Suppressor macrophage (primary cell): ENCODE data around the gene SH3BGRL2.
"Not testable (repeated sequence)": the region's sequence is repeated elsewhere in the genome, so short reads cannot be mapped to it uniquely, and the experiment has no call there.

ENCODE experiments used
- DNase-seq, 4 experiments: peaks; one replicate each; pipeline ENCODE4 v3.0.0-alpha.2; 2020 to 2022

Gene SH3BGRL2

DNA sequence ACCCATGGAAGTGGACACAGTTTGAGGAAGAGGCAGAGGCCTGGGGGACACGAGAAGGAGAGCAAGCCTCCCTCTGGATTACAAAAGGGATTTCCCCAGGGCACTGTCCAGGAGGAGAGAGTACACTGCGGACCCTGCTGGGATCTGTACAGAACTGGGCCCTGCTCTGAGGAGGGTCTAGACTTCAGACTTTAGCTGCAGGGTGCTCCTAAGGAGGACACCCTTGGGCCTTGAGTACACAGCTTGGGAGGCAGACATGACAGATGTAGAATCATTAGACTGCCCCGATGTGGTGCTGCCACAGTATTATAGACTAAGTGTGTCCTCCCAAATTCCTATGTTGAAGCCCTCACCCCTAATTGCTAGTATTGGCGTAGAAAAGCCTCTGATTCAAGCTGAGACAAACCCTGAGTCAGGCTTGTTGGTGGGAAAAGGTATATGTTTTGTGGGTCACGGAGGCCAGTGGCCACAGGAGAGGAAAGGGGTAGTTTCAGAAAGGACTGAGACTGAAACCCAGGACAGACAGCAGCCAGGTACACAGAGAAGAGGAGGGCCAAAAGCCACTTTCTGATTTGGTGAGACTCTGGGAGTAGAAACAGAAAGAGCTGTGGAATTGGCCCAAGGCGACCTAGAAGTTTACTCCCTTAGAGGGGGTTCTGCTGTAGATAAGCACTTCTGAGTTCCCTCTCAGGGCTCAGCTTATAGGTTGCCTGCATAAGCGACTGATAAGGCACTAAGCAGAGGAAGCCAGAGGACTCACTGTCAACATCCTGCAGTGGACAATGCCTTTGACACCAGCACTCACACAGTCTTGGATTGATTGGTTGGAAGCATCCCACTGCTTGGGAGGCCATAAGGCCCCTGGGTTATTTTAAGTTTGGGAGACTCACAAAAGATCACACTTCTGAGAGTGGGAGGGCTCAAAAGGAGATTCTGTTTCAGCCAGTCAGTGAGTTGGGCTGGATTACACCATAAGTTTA, 16.5 kb upstream of the SH3BGRL2 start:
- DNase-seq, result no peak

DNA sequence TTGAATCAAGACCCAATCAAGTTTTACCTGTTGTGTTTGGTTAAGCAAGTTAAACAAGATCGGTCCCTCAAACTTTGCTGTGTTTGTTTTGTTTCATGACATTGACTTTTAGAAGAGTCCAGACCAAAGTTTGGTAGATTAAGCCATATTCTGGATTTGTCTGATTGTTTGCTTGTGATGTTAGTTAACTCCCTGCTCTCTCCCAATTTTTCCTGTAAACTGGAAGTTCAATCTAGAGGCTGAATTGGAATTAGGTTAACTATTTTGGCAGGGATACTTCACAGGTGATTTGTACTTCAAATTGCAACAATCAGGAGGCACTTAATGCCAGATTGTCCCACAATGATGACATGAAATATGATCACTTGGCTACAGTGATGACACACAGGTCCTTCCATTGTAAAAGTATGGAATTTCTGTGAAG, 13.6 kb upstream of the SH3BGRL2 start:
- DNase-seq, result no peak

DNA sequence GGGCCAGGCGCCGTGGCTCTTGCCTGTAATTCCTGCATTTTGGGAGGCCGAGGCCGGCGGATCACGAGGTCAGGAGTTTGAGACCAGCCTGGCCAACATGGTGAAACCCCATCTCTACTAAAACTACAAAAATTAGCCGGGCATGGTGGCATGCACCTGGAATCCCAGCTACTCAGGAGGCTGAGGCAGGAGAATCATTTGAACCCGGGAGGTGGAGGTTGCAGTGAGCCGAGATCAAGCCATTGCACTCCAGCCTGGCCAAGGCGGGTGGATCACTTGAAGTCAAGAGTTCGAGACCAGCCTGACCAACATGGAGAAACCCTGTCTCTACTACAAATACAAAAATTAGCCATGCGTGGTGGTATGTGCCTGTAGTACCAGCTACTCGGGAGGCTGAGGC, 12.7 kb upstream of the SH3BGRL2 start:
- not testable (repeated sequence) for DNase-seq

DNA sequence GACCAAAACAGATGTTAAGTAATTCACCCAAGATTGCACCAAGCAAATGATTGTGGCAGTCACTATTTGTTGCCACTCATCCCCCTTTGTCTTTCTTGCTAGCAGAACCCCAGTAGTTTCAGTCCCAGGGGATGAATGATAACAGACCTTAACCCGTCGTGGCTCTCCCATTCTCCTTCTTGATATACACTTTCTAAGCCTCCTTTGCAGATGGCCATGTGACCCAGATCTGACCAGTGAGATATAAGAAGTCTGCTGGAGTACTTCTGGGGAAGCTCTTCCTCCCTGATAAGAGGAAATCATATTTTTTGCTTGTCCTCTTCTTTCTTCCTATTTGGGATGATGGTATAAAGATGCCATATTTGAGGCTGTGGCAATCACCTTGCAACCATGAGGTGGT, 9.6 kb upstream of the SH3BGRL2 start:
- DNase-seq, result no peak

DNA sequence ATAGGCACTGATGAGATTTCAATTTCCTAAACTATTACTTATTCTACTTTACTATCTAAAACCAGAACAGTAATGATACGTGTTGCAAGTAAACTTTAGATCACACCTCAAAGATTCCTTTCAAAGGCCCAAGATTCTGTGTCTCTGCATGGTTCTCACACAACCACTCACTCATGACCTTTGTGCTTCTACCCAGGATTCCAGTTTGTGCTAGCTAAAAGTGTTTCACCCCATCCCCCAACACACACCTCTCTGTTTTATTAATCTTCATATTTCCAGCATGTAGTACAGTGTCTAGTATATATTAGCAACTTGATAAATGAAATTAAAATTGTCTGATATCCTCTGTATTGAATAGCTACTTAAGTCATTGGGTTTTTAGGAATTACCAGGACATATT, 8.8 kb upstream of the SH3BGRL2 start:
- no peak for DNase-seq

DNA sequence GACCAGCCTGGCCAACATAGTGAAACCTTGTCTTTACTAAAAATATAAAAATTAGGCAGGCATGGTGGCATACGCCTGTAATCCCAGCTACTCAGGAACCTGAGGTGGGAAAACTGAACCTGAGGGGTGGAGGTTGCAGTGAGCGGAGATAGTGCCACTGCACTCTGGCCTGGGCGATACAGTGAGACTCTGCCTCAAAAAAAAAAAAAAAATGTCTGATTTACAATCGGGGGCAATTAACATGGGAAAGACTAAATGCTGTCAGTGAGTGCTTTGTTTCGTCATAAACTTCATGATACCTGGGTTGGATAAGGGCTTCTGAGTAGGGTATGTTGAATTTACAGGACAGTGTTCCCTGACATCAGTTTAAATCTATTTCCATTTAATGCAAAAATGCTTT, 8.0 kb upstream of the SH3BGRL2 start:
- no peak for DNase-seq

DNA sequence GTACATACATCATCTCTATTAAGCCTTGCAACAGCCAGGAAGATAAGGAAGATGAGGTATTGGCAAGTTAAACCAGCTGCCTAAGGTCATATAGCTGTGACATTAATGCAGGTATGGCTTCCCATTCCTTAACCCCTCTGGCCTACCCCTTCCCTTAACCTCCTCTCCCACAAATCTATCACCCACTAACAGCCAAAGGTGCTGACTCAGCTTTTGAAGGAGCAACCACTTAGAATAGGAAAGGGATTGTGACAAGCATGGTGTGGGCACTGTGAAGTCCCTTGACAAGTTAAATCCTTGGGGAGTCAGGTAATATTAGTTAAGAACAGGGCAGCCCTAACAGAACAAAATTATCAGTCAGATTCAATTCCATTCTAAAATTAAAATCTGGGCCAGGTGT, 5.4 kb upstream of the SH3BGRL2 start:
- no peak for DNase-seq

DNA sequence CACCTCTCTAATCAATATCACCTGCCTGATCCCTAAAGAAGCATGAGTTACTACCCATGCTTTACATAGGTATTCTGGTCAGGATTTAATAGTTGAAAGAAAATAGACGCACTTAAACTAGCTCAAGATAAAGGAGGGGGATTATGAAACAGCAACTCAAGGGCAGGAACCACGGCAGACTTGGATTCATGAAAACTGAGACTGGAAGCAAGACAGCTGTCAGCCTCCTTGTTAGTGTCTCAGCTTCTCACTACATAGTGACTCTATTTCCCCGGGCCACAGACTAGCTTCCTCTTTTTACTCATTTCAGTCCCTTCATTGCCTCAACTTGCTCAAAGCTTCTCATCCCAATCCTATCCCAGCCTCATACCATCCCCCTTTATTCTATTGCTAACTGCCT, 4.3 kb upstream of the SH3BGRL2 start:
- no peak for DNase-seq

DNA sequence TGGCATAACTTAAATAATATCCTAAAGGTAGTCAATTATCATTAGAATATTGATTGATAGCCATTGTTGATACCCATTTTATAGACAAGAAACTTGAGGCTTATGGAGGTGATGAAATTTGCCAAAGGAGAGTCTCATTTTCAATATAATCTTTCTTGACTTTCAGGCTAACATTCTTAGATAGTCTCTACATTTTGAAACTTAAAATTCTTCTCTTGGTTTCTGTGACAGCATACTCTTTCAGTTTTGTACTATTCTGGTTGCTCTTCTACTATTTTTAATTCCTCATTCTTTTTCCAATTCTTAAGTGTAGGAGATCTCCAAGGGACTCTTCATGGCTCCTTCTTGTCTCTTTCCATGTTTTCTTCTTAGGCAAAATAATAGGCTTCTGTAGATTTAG, 3.7 kb upstream of the SH3BGRL2 start:
- DNase-seq, result no peak

DNA sequence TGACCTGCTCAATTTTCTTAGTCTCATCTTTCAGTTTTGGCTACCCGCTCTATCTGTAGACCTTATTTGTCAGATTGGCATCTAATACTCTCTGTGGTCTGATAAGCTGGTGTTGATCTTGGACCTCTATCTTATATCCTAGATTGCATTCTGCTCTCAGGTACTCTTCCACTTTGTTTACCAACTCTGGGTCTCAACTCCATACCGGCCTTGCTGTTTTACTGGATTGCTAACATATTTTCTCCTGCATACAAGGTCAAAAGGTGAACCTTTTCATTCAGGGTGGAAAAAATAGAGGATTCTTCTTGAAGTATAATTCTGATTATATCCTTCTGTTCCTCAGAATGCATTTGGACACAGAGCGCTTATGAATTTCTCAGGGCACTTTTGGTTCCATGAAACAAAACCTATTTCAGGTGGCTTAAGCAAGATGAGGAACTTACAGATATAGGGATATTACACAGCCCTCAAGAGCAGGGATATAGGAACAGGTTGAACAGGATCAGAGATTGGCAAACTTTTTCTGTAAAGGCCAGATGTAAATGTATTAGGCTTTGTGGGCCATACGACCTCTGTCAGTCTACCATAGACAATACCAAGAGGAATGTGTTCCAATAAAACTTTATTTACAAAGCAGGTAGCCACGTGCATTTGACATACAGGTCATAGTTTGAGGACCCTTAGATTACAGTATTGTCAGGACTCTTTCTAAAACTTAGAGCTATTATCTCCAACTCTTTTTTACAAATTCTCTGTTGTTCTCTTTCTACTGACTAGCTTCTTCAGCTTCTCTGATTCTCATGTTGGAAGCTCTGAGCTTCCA, 2.5 kb upstream of the SH3BGRL2 start:
- no peak for DNase-seq

DNA sequence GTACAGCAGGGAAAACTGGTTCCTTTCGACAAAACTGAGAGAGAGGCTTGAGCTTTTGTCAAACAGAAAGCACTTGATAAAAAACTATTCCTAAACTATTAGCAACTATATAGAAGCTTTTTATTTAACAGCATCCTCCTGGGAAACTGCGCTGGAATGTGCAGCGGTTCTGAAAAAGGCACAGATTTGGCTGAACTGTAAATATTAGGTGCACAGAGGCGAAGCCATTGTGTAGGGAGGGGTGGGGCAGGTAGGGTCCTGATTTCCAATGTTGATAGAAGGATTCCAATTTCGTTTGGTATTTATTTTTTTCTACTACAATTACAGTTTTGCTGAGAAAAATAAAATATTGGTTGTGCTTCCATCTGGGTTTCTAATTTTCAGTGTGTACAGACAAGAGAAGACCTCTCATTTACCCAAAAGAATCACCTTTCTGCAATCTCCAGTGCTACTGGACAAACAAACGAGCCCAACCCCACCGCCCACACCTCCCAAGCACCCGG, 698 bp upstream of the SH3BGRL2 start:
- peak in 1 of 4 experiments; percentile 5 for DNase-seq

DNA sequence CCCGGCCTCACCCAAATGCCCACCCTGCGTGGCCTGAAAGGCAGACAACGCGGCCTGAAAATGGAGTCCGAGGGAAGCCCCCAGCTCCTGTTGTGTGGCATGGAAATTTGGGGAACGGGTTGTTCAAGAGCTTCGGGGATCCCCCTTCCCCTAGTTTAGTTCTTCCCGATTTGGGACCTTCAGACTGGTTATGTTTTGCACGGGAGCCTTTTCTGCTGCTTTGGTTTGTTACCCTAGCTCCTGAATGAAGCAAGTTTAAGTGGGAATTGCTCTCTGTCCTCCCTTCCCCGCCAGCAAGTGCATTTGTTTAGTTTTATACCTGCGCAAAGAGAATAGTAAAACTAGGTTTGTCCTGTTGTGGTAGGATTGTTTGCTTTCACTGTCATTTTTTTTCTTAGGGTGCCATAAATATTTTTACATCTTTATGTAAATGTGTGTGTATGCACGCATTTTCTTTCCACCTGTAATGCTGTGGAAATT, 604 bp downstream of the SH3BGRL2 start:
- DNase-seq, result peak in 1 of 4 experiments; percentile 2

DNA sequence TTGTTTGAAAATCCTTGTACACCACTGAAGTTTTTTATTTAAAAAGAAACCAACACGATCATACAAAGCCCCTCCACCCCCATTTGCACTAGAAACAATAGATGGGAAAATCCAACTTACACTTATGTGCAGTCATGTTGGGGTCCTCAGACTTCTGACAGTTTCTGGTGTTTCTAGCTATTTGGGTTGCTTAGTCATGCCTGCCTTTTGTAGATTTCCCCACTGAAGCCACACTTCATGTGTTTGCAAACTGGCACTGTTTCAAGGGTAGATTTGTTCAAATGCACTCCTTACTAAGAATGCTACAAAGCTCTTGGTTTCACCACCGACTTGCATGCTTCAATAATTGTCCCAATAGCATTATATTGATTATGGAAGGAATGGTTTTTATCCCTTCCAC, 1.5 kb downstream of the SH3BGRL2 start:
- DNase-seq, result no peak

DNA sequence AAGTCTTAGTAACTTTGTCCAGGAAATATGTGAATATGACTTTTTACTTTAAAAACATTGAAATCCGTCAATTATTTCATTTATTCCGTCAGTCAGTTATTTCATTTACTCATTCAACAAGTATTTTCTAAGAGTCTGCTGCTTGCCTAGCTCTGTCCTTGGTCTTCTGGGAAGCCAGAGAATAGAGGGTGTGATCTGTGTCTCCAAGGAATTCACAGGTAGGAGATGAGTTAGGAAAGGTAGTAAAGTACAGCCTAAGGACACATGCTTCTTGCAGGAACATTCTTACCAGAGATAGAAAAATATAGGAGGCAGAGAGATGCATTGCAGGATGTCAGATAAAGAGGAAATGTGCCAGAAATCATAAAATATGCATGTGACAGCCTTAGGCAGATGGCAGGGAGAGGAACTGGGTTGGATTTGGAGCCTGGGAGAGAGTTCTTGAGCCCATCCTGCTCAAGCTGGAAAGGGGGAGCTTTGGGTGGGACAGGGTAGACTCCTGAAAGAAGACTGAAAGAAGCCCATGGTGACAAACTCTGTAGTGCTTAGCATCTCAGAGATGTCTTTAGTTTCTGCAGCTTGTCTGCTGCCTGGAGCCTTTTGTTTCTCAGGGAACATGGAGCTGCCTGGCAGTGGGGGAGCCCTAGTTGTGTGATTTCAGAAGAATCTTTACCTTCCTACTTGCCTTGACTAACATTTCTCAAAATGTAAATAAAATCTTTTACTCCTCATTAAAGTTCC, 3.5 kb downstream of the SH3BGRL2 start:
- DNase-seq, result no peak

DNA sequence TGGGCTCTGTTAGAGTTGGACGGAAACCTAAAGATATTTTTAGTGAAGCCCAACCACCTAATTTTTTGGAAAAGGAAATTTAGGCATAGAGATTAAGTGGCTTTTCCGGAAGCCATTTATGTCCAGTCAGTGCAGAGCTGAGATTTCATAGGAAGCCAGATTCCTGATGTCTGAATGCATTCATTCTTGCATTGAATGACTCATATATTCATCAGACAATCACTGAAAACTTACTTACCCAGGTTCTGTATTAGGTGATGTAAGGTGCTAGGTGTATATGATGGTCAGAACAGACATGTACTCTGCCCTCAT, 4.1 kb downstream of the SH3BGRL2 start:
- DNase-seq, result no peak

DNA sequence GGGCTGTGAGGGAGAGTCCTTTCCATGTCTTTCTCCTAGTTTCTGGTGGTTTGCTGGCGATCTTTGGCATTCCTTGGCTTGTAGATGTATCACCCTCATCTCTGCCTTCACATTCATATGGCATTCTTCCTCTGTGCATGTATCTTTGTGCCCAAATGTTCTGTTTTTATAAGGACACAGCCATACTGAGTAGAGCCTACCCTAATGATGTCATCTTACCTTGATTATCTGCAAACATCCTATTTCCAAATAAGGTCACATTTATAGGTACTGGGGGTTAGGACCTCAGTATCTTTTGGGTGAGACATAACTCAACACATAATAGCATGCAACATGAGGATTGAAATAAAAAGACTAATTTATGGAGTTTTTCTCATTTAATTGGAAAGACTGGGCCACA, 5.5 kb downstream of the SH3BGRL2 start:
- no peak for DNase-seq

DNA sequence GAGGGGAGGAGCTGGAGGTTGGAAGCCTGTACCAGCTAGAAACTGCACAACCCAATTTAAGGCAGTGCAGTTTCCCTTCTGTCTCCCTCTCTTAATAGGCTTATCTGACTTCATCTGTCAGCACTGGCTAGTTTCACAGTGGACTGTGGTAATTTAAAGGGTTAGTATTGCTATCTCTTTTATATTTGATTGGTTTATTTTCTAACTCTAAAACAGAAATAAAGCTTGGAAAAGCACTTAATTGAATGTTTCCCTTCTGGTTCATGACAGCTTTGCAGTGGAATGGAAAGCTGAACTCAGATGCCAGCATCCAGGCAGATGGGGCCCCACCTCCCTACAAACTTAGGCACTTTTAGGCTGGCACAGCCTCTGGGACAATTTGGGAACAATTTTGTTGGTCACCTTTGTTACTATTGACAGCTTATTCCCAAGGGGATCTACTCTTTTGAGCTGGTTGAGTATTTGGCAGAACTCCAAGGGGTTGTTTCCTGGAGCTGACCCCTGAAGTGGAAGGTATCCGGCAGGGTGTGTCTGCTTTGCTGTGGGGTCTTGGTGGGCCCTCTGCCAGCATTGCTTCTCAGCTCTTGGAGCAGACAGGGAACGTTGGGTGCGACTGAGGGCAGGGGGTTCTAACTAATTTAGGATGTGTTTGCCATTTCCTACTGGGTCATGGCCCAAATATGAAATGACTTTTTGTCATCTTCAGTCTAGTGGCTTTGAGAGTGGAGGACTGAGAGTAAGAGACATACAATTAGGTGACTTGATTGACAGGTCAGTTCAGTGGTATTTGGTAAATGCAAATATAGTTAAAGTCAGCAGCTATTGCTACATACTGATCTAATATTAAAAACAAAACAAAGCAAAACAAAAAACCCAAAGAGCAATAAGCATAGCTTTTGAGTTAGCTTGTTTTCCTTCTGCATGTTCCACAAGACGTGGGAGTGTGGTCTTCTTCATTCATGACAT, 9.3 kb downstream of the SH3BGRL2 start:
- DNase-seq, result no peak

DNA sequence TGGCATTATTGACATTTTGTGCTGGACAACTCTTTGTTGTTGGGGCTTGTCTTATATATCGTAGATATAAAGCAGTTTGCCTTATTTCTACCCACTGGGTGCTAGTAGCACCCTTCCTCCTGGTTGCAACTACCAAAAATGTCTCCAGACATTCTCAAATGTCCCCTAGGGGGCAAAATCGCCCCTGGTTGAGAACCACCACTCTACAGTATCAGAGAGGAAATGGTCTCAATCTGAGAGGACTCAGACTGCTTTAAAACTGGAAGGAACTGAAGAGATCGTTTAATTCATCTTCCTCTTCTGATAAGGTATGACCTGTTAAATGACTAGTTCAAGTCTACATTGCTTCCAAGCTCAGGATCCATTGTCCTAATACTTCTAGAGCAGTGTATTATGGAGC, 14.9 kb downstream of the SH3BGRL2 start:
- peak in 1 of 4 experiments; percentile 10 for DNase-seq

DNA sequence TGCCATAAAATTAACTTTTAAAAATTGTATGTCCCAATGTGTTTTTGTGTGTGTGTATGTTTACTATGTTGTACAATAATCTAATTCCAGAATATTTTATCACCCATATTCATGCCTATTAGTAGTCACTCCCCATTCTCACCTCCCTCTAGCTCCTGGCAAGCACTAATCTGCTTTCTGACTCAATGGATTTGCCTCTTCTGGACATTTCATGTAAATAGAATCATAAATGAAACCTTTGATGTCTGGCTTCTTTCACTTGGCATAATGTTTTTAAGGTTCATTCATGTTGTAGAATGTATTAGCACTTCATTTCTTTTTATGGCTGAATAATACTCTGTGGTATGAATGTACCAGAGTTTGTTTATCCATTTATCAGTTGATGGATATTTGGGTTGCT, 15.4 kb downstream of the SH3BGRL2 start:
- DNase-seq, result no peak

DNA sequence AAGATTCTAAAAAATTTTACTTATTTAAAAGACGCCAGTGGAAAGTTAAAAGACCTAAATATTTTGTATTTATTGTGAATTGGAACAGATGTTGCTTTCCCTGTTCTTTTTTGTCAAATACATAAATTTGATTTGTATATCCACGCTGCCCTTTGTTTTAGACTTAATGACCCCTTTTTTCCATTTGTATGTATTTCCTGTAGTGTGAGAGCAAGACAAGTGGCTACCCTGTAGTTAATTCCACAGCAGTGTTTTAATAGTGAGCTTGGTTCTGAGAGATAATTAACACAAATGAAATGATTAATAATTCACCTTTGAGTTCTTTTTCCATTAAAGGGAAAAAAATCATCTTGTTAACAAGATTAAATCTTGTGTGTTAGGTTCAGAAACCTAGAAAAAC, 16.6 kb downstream of the SH3BGRL2 start:
- DNase-seq, result no peak

DNA sequence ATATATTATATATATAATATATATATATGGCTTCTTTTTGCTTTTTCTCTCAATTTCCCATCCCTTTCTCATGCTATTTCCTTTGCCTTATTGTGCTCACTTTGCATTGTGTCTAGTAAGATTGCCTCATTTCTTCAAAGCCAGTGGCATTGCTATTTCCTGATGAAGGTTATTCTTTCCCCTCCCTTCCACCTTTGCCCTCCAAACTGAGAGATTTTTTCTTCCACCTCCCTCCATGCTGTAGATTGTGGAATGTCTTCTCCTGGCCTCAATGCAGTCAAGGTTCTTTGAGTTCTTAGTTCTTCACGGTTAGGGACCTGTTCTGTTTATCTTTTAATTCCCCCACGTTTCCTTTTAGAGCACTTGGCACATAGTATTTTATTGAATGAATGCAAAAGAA, 17.2 kb downstream of the SH3BGRL2 start:
- DNase-seq, result no peak

DNA sequence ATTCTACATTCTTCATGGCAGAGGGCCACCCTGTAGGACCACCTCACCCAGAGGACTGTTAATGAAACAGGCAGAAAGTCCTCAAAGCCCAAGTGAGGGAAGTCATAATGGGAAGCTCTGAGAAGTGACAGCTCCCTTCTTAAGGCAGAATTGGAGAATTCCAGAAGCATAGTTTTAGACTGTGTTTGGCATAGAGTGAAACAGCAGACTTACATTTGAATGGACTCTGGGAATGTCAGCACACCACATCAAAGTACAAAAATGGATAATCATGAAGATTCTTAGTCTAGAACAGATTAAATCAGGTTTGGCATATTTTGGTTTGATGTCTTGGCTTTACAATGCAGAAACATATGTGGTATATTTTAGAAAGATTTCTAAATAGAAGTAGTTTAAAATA, 17.9 kb downstream of the SH3BGRL2 start:
- DNase-seq, result no peak
